Liver (tissue), 9 donors: ENCODE data around the gene ZNF765. TPM values are rescaled to one million over a fixed set of nuclear protein-coding genes. Genes with fewer than 3 reads are reported as not detected.

ENCODE experiments used
- DNase-seq: peaks from one replicate; pipeline ENCODE4 v3.0.0-alpha.2; 2017; ENCODE audit warnings: low spot score
- H3K27ac ChIP-seq, 2 donors: one replicate each; pipeline ENCODE4 v1.7.0; 2013; ENCODE audit warnings: inconsistent platforms in 2 of 2, low read length in 2 of 2, control low read depth in 1 of 2, low read depth in 1 of 2, mild to moderate bottlenecking in 1 of 2
- H3K27me3 ChIP-seq, 4 donors: one replicate each; pipeline versions ENCODE4 v1.6.1 to v1.7.0; 2013; ENCODE audit warnings: low read length in 3 of 4, inconsistent platforms in 1 of 4, mild to moderate bottlenecking in 1 of 4, moderate library complexity in 1 of 4; ENCODE audit not compliant: control insufficient read depth in 4 of 4, insufficient read depth in 4 of 4
- H3K36me3 ChIP-seq, 4 donors: one replicate each; pipeline versions ENCODE4 v1.6.1 to v1.7.0; 2013; ENCODE audit warnings: low read length in 3 of 4, mild to moderate bottlenecking in 3 of 4, low read depth in 1 of 4, moderate library complexity in 1 of 4; ENCODE audit not compliant: control insufficient read depth in 4 of 4, insufficient read depth in 3 of 4
- H3K4me1 ChIP-seq, 4 donors: one replicate each; pipeline versions ENCODE4 v1.6.1 to v1.7.0; 2013; ENCODE audit warnings: low read length in 3 of 4, mild to moderate bottlenecking in 3 of 4, moderate library complexity in 1 of 4; ENCODE audit not compliant: control insufficient read depth in 4 of 4, insufficient read depth in 4 of 4
- H3K4me3 ChIP-seq, 3 donors: one replicate each; pipeline versions ENCODE4 v1.6.1 to v1.7.0; 2013; ENCODE audit warnings: low read length in 3 of 3, control low read depth in 1 of 3, low read depth in 1 of 3, mild to moderate bottlenecking in 1 of 3
- H3K9ac ChIP-seq, 2 donors: one replicate each; pipeline ENCODE4 v1.7.0; 2013; ENCODE audit warnings: low read length in 2 of 2, mild to moderate bottlenecking in 2 of 2, moderate library complexity in 2 of 2, control low read depth in 1 of 2, low read depth in 1 of 2
- H3K9me3 ChIP-seq, 4 donors: one replicate each; pipeline versions ENCODE4 v1.6.1 to v1.7.0; 2013; ENCODE audit warnings: low read length in 3 of 4; ENCODE audit not compliant: control insufficient read depth in 4 of 4
- ATF3 ChIP-seq: IDR thresholded peaks from 2 replicates; pipeline ENCODE4 v1.6.1; 2016; ENCODE audit warnings: antibody characterized with exemption
- CTCF ChIP-seq: fragments of 150-350 bp; IDR thresholded peaks from 2 replicates; pipeline ENCODE4 v1.5.1; 2017; ENCODE audit warnings: improper control_type of control experiment, low read depth, low read length; ENCODE audit not compliant: missing input control
- EGR1 ChIP-seq, 2 donors: IDR thresholded peaks; 2 replicates each; pipeline ENCODE4 v1.6.1; 2016 to 2018; ENCODE audit warnings: antibody characterized with exemption in 2 of 2, low read depth in 2 of 2
- FOXA1 ChIP-seq: IDR thresholded peaks from 2 replicates; pipeline ENCODE4 v1.6.1; 2016; ENCODE audit warnings: antibody characterized with exemption
- FOXA2 ChIP-seq: IDR thresholded peaks from 2 replicates; pipeline ENCODE4 v1.6.1; 2016; ENCODE audit warnings: antibody characterized with exemption
- GABPA ChIP-seq, 2 donors: IDR thresholded peaks in 1 of 2; conservative IDR thresholded peaks in 1 of 2; 2 replicates each; pipeline ENCODE4 v1.6.1; 2016; ENCODE audit warnings: antibody characterized with exemption in 2 of 2, mild to moderate bottlenecking in 1 of 2, moderate library complexity in 1 of 2
- HNF4A ChIP-seq, 2 donors: conservative IDR thresholded peaks; 2 replicates each; pipeline ENCODE4 v1.6.1; 2016; ENCODE audit warnings: antibody characterized with exemption in 2 of 2, mild to moderate bottlenecking in 2 of 2
- HNF4G ChIP-seq: IDR thresholded peaks from 2 replicates; pipeline ENCODE4 v1.6.1; 2016; ENCODE audit warnings: antibody characterized with exemption
- JUND ChIP-seq, 2 donors: IDR thresholded peaks; 2 replicates each; pipeline ENCODE4 v1.6.1; 2016; ENCODE audit warnings: antibody characterized with exemption in 2 of 2
- NR2F2 ChIP-seq: IDR thresholded peaks from 2 replicates; pipeline ENCODE4 v1.6.1; 2016; ENCODE audit warnings: antibody characterized with exemption
- RAD21 ChIP-seq, 2 donors: IDR thresholded peaks; 2 replicates each; pipeline ENCODE4 v1.6.1; 2016; ENCODE audit warnings: antibody characterized with exemption in 2 of 2, mild to moderate bottlenecking in 2 of 2
- RXRA ChIP-seq, 2 donors: IDR thresholded peaks; 2 replicates each; pipeline ENCODE4 v1.6.1; 2017 to 2018; ENCODE audit warnings: antibody characterized with exemption in 2 of 2, mild to moderate bottlenecking in 1 of 2
- SP1 ChIP-seq: IDR thresholded peaks from 2 replicates; pipeline ENCODE4 v1.6.1; 2018; ENCODE audit warnings: antibody characterized with exemption, mild to moderate bottlenecking
- TAF1 ChIP-seq: conservative IDR thresholded peaks from 2 replicates; pipeline ENCODE4 v1.6.1; 2016; ENCODE audit warnings: antibody characterized with exemption, mild to moderate bottlenecking
- YY1 ChIP-seq: IDR thresholded peaks from 2 replicates; pipeline ENCODE4 v1.6.1; 2016; ENCODE audit warnings: antibody characterized with exemption, mild to moderate bottlenecking
- WGBS: extraction: QIAGEN DNeasy Blood & Tissue Kit; methylation state at CpG from one replicate; pipeline ENCODE4 v1.1.7; 2013; 5-methylcytosine and 5-hydroxymethylcytosine counted together
- polyA plus RNA-seq, 2 donors: library from polyadenylated mRNA; stranded (reverse) in 1 of 2; unstranded in 1 of 2; fragments of 200-250 nt in 1 of 2; fragments of >200 nt in 1 of 2; fragmentation: Nextera tagmentation in 1 of 2; extraction: Ambion mirVana in 1 of 2; gene quantifications; one replicate each; pipeline versions ENCODE4 v1.2.1 to v1.2.3, GENCODE V29; 2013 to 2015
- total RNA-seq, 2 donors: library from RNA; depleted of rRNA; stranded (reverse); fragments of >200 nt; gene quantifications; one replicate each; pipeline ENCODE4 v1.2.3, GENCODE V29; 2014
- TF ChIP-seq, protein P1 (sequence below): IDR thresholded peaks from 2 replicates; pipeline ENCODE4 v1.6.1; 2016; ENCODE audit warnings: antibody characterized with exemption, mild to moderate bottlenecking
- TF ChIP-seq, protein P2 (sequence below): IDR thresholded peaks from 2 replicates; pipeline ENCODE4 v1.6.1; 2016; ENCODE audit warnings: antibody characterized with exemption
- TF ChIP-seq, protein P3 (sequence below): IDR thresholded peaks from 2 replicates; pipeline ENCODE4 v1.6.1; 2016; ENCODE audit warnings: antibody characterized with exemption
- donor health status: healthy.
- donor health status: healthy.
- donor health status: healthy.
- donor health status: healthy.
- donor health status: healthy.

Gene ZNF765
- total and polyA plus RNA-seq, 4 donors, result 1.3 to 8.5 (median 5.2) TPM

DNA sequence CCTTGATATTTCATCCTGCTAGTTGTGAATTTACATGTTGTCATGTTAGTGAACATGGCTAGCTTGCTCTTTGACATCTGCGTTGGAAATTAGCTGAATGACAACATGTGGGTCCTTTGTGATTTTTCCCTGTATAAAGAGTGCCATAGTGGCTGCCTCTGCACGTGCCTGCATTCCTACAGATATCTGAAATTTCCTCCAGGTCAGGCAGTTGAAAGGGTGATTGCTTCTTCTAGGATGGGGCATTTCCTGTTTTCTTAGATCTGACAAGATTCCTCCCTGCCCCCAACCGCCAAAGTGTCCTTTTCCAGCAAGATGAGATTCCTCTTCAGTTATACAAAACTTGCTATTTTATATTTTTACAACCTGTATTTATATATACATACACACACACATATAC is 20.7 kb upstream of the ZNF765 start:
- Histone ChIP-seq H3K4me1 (no peaks in the 10 kb centered on the region), H3K9me3 (peaks cover 6 to 22% (median 11%) of the 10 kb centered on the region in 4 donors), H3K27ac (no peak overlapping the region), H3K9ac (no peak overlapping the region), H3K36me3 (peaks cover 4 to 16% (median 12%) of the 10 kb centered on the region in 4 donors), H3K27me3 (no peaks in the 10 kb centered on the region), H3K4me3 (no peak overlapping the region)
- no peak for DNase-seq
- 76% methylated on average over 3 of the region's 3 CpGs for WGBS
- TF ChIP-seq HNF4G, result no peak
- TF ChIP-seq EGR1 (IDR thresholded peaks at IDR 0.05; ENCODE audit: low read depth in 2 of 2), result no peak
- no peak for TF ChIP-seq GABPA (IDR thresholded peaks at IDR 0.05 in 1 of 2, conservative IDR thresholded peaks at IDR 0.05 in 1 of 2)
- no peak for TF ChIP-seq NR2F2
- no peak for TF ChIP-seq FOXA1
- TF ChIP-seq, protein P1, sequence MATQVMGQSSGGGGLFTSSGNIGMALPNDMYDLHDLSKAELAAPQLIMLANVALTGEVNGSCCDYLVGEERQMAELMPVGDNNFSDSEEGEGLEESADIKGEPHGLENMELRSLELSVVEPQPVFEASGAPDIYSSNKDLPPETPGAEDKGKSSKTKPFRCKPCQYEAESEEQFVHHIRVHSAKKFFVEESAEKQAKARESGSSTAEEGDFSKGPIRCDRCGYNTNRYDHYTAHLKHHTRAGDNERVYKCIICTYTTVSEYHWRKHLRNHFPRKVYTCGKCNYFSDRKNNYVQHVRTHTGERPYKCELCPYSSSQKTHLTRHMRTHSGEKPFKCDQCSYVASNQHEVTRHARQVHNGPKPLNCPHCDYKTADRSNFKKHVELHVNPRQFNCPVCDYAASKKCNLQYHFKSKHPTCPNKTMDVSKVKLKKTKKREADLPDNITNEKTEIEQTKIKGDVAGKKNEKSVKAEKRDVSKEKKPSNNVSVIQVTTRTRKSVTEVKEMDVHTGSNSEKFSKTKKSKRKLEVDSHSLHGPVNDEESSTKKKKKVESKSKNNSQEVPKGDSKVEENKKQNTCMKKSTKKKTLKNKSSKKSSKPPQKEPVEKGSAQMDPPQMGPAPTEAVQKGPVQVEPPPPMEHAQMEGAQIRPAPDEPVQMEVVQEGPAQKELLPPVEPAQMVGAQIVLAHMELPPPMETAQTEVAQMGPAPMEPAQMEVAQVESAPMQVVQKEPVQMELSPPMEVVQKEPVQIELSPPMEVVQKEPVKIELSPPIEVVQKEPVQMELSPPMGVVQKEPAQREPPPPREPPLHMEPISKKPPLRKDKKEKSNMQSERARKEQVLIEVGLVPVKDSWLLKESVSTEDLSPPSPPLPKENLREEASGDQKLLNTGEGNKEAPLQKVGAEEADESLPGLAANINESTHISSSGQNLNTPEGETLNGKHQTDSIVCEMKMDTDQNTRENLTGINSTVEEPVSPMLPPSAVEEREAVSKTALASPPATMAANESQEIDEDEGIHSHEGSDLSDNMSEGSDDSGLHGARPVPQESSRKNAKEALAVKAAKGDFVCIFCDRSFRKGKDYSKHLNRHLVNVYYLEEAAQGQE, result no peak
- no peak for TF ChIP-seq RXRA (IDR thresholded peaks at IDR 0.05)
- TF ChIP-seq FOXA2, result no peak
- TF ChIP-seq RAD21 (IDR thresholded peaks at IDR 0.05), result no peak
- no peak for TF ChIP-seq CTCF
- TF ChIP-seq YY1, result no peak
- no peak for TF ChIP-seq HNF4A (conservative IDR thresholded peaks at IDR 0.05)
- TF ChIP-seq SP1, result no peak
- TF ChIP-seq TAF1, result no peak
- TF ChIP-seq, protein P2, sequence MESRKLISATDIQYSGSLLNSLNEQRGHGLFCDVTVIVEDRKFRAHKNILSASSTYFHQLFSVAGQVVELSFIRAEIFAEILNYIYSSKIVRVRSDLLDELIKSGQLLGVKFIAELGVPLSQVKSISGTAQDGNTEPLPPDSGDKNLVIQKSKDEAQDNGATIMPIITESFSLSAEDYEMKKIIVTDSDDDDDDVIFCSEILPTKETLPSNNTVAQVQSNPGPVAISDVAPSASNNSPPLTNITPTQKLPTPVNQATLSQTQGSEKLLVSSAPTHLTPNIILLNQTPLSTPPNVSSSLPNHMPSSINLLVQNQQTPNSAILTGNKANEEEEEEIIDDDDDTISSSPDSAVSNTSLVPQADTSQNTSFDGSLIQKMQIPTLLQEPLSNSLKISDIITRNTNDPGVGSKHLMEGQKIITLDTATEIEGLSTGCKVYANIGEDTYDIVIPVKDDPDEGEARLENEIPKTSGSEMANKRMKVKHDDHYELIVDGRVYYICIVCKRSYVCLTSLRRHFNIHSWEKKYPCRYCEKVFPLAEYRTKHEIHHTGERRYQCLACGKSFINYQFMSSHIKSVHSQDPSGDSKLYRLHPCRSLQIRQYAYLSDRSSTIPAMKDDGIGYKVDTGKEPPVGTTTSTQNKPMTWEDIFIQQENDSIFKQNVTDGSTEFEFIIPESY, result no peak
- TF ChIP-seq JUND (IDR thresholded peaks at IDR 0.05), result no peak
- TF ChIP-seq, protein P3, sequence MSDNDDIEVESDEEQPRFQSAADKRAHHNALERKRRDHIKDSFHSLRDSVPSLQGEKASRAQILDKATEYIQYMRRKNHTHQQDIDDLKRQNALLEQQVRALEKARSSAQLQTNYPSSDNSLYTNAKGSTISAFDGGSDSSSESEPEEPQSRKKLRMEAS, result no peak
- TF ChIP-seq ATF3, result no peak
